Psoas muscle (tissue), 8 donors: Measurements from ENCODE around the gene LCN15. TPM values are rescaled to one million over a fixed set of nuclear protein-coding genes. Genes with fewer than 3 reads are reported as not detected.
"Not testable (repeated sequence)": the region's sequence is repeated elsewhere in the genome, so short reads cannot be mapped to it uniquely, and the experiment has no call there.

Experiments used
- ATAC-seq, 4 donors: fragments of 200-7000 bp; cut with Tn5 transposase; one replicate each; pipeline ENCODE4 v1.9.1; 2020; ENCODE audit warnings: moderate library complexity in 3 of 4, mild to moderate bottlenecking in 2 of 4
- DNase-seq, 2 donors: peaks; one replicate each; pipeline ENCODE4 v3.0.0-alpha.2; 2020
- H3K27ac ChIP-seq: fragments of 200-600 bp; one replicate; pipeline ENCODE4 v1.8.0; 2022
- H3K27me3 ChIP-seq, 3 donors: fragments of 200-600 bp in 1 of 3; one replicate each; pipeline versions ENCODE4 v1.6.1 to v1.8.0; 2013 to 2022; ENCODE audit warnings: low read length in 2 of 3, mild to moderate bottlenecking in 2 of 3, moderate library complexity in 1 of 3; ENCODE audit not compliant: insufficient read depth in 3 of 3
- H3K36me3 ChIP-seq, 2 donors: fragments of 200-600 bp in 1 of 2; one replicate each; pipeline versions ENCODE4 v1.6.1 to v1.8.0; 2013 to 2022; ENCODE audit warnings: low read depth in 1 of 2, mild to moderate bottlenecking in 1 of 2, moderate library complexity in 1 of 2; ENCODE audit not compliant: insufficient read depth in 1 of 2
- H3K4me1 ChIP-seq: fragments of 200-600 bp; one replicate; pipeline ENCODE4 v1.8.0; 2022
- H3K4me3 ChIP-seq: fragments of 200-600 bp; one replicate; pipeline ENCODE4 v1.8.0; 2022; ENCODE audit warnings: mild to moderate bottlenecking
- H3K9me3 ChIP-seq: fragments of 200-600 bp; one replicate; pipeline ENCODE4 v1.8.0; 2022
- CTCF ChIP-seq: fragments of 200-600 bp; IDR thresholded peaks from one replicate; pipeline ENCODE4 v1.8.0; 2022; ENCODE audit warnings: antibody characterized with exemption
- WGBS, 3 donors: extraction: QIAGEN DNeasy Blood & Tissue Kit; methylation state at CpG; one replicate each; pipeline versions ENCODE4 v1.1.6 to v1.1.7; 2013; 5-methylcytosine and 5-hydroxymethylcytosine counted together
- intact Hi-C, 2 donors: fragments of 100-400 bp; cut with DNase I; formaldehyde crosslinking; loops; one replicate each; pipeline versions ENCODE4 v1.11.0 to v1.14.2; 2022
- polyA plus RNA-seq, 3 donors: library from polyadenylated mRNA; stranded (reverse); fragments of 200-250 nt; gene quantifications; one replicate each; pipeline ENCODE4 v1.2.3, GENCODE V29; 2013
- total RNA-seq, 4 donors: library from RNA; stranded (reverse); fragmentation: NEBNext Ultra II Directional in 2 of 4; extraction: Animal tissue kit (Norgen Biotek cat#: 25700) in 2 of 4; gene quantifications; one replicate each; pipeline versions ENCODE4 v1.2.1 to v1.2.4, GENCODE V29; 2021 to 2023
- donor health status: healthy with polysubstance abuse.
- donor health status: DM: no; HTN: no; CAD: no; lungs with moderate emphysema.
- donor health status: Bipolar disorder and iron deficiency.
- donor health status: healthy.
- donor health status: DM: yes; HTN: yes; CAD: no.
- donor health status: DM: no; HTN: no; CAD: no.
- donor health status: DM: no; HTN: no; CAD: no.
- donor health status: DM: yes; HTN: yes; CAD: no.

Gene LCN15
- total and polyA plus RNA-seq, 7 donors, result 0.14 to 1.4 (median 0.22) TPM; not detected in 4

GRCh38 chr9:136713550-136713949, 50.8 kb downstream of the LCN15 start:
- peak overlapping the region; percentile 36 for H3K27ac ChIP-seq
- H3K9me3 ChIP-seq, result no peaks in the 10 kb centered on the region
- peaks cover 9% of the 10 kb centered on the region for H3K4me1 ChIP-seq
- DNase-seq (no peak), ATAC-seq (no peak)
- peaks cover 0 to 46% (median 21%) of the 10 kb centered on the region in 3 donors for H3K27me3 ChIP-seq
- peak overlapping the region; percentile 55 for H3K4me3 ChIP-seq
- intact Hi-C loops, result no loop called here
- no peak for TF ChIP-seq CTCF
- H3K36me3 ChIP-seq, result no peaks in the 10 kb centered on the region
- WGBS, 3 donors, result 35 to 48% (median 46%) methylated on average over 8 of the region's 8 CpGs

GRCh38 chr9:136712690-136713544, 51.4 kb downstream of the LCN15 start:
- 10 to 17% (median 12%) methylated on average over 36 to 56 of the region's 56 CpGs for WGBS, 3 donors
- peaks cover 0 to 46% (median 21%) of the 10 kb centered on the region in 3 donors for H3K27me3 ChIP-seq
- TF ChIP-seq CTCF, result no peak
- no peaks in the 10 kb centered on the region for H3K36me3 ChIP-seq
- no peak overlapping the region for H3K27ac ChIP-seq
- H3K4me3 ChIP-seq, result peak overlapping the region; percentile 55
- no peaks in the 10 kb centered on the region for H3K9me3 ChIP-seq
- ATAC-seq (peak in 1 of 4 donors; percentile 17), DNase-seq (no peak)
- peaks cover 9% of the 10 kb centered on the region for H3K4me1 ChIP-seq
- intact Hi-C loops, result no loop called here

GRCh38 chr9:136711751-136712689, 52.3 kb downstream of the LCN15 start, which contains the start of gene DIPK1B:
Gene DIPK1B (plus strand): TSS chr9:136712572. CDS start chr9:136712666, 94 bp downstream.
- Histone ChIP-seq H3K27ac (no peak within 1 kb of the TSS), H3K9me3 (no peaks in the 10 kb centered on the region), H3K4me1 (peaks cover 9% of the 10 kb centered on the region), H3K36me3 (no peaks in the 10 kb centered on the region), H3K4me3 (peak within 1 kb of the TSS; percentile 55), H3K27me3 (peaks cover 0 to 46% (median 21%) of the 10 kb centered on the region in 3 donors)
- ATAC-seq (no peak), DNase-seq (no peak)
- 1 to 2% (median 2%) methylated on average over 45 to 117 of the region's 119 CpGs for WGBS, 3 donors
- intact Hi-C loops, result no loop called here
- no peak for TF ChIP-seq CTCF

- H3K4me3 ChIP-seq, intact Hi-C loops, H3K9me3 ChIP-seq, H3K36me3 ChIP-seq, H3K4me1 ChIP-seq, H3K27ac ChIP-seq, DNase-seq: not testable (repeated sequence)
- WGBS, 3 donors, result 39 to 59% (median 40%) methylated on average over 4 of the region's 4 CpGs
- peaks cover 0 to 46% (median 21%) of the 10 kb centered on the region in 3 donors for H3K27me3 ChIP-seq
- peak in 1 of 4 donors; percentile 39 for ATAC-seq
These were observed 53.1 kb downstream of the LCN15 start for GRCh38 chr9:136711219-136711648.
